Measurements from ENCODE around the gene IFITM10.

Gene IFITM10

DNA sequence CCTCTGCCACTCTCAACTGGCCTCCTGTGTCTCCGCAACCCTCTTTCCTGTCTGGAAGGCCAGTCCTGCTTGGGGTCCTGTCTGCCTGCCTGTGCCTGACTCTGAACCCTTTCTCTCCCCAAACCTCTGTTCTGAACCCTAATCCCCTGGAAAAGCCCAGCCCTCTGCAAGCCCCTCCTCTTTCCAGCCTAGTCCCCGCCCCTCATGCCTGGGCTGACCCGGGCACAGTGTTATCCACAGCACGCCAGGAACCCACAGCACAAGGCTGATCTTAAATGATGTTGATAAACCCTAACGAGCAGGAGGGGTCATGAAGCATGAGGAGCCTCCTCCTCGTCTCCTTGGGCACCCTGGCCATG, at the start of gene IFITM10:
Gene IFITM10 (minus strand): TSS at position 115 of the 359 bp plus-strand sequence. CDS start 153 bp downstream, outside the sequence.
- peak in 3 of 51 donors; percentile 23 to 32 (median 26) for DNase-seq

GRCh38 chr11:1797391-1798125, 47.2 kb upstream of the IFITM10 start:
- no peak for DNase-seq

- no peak for DNase-seq
These were observed 46.1 kb upstream of the IFITM10 start for GRCh38 chr11:1796413-1797011.

DNA sequence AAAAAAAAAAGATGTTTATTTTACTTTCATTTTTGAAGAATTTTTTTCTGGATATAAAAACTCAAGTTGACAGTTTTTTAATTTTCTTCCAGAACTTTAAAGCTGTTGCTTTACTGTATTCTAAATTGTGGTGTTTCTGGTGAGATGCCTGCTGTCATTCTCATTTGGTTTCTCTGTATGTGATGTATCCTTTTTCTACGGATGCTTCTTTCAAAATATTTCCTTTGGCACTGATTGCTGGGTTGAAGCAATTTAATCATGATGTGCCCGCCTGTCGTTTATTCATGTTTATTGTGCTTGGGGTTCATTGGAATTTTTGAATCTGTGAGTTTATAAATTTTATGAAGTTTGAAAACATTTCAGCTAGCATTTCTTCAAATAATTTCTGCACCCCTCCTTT, 42.7 kb upstream of the IFITM10 start:
- DNase-seq: no peak

- DNase-seq: no peak
These were observed 42.1 kb upstream of the IFITM10 start for GRCh38 chr11:1792461-1792860.

GRCh38 chr11:1791912-1792311, 41.5 kb upstream of the IFITM10 start:
- no peak for DNase-seq

DNA sequence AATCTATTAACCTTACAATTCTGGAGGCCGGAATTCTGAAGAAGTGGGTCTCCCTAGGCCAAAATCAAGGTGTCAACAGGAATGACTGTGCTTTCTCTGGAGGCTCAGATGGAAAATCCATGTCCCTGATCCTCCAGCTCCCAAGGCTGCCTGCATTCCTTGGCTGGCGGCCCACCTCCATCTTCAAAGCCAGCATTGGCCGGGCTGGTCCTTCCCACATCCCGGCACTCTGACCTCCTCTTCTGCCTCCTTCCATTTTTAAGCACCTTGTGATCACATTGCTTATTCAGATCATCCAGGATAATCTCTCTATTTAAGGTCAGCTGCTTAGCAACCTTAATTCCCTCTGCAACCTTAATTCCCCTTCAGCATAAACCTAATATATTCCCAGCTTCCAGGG, 36.1 kb upstream of the IFITM10 start:
- no peak for DNase-seq

- no peak for DNase-seq
These were observed 35.5 kb upstream of the IFITM10 start for GRCh38 chr11:1785749-1786413.

GRCh38 chr11:1784761-1785650, 34.6 kb upstream of the IFITM10 start:
- DNase-seq: no peak

DNA sequence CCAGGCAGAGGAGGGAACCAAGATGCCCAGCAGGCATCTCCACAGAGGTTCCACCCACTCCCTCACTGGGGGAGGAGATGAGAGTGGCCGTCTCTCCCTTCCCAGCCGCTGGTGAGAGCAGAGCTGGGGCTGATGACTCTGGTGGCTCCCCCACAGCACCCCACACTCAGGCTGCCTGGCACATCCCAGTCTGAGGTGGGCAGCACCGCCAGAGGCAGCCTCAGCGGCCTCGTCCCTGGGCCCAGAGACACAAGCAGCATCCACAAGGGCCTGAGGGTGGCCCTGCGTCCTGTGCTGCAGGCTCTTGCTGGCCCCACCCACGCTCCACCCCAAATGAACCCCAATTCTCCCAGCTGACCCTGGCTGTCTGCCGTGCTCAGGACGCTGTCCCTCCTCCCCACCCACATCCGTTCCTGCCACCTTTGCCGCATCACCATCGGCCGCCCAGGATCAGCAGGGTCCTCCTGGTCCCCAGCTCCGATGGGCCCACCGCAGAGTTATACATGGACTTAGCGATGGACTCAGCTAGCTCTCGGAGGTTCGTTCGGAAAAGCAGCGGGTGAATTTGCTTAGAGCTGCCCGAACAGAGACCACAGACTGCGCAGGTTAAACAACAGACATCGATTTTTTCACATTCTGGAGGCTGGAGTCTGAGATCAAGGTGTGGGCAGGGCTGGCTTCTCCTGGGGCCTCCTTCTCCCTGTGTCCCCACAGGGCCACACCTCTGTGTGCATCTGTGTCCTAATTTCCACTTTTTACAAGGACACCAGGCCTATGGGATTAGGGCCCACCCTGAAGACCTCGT, 33.5 kb upstream of the IFITM10 start:
- no peak for DNase-seq

GRCh38 chr11:1782831-1783724, 32.7 kb upstream of the IFITM10 start:
- DNase-seq: no peak

DNA sequence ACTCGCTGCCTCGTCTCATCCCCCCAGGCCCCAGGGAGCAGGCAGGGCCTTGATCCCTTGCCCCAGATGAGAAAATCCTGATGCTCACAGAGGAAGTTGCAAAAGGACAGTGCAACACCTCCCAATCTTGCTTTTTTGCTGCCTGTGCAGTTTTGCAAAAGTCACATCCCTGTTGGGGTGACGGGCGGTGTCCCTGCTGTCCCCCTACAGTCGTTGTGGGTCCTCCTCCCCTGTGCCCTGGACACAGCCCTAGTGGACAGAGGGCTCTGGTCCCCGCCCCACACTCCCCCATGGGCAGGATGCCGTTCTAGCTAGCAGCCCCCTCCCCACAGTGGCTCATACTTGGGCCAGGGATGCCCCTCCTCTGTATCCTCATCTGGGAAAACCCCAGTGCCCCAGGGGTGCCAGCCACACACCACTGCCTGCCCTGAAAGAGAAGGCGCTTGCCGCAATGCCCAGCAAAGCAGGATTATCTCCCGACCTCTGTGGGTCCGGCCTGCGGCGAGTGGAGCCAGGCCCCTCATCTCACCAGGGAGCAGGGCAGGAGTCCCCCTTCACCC, 31.7 kb upstream of the IFITM10 start:
- no peak for DNase-seq

GRCh38 chr11:1781593-1781975, 31.2 kb upstream of the IFITM10 start:
- DNase-seq: no peak

- DNase-seq: no peak
These were observed 30.6 kb upstream of the IFITM10 start for GRCh38 chr11:1780700-1781592.

- no peak for DNase-seq
These were observed 29.7 kb upstream of the IFITM10 start for GRCh38 chr11:1779806-1780699.

DNA sequence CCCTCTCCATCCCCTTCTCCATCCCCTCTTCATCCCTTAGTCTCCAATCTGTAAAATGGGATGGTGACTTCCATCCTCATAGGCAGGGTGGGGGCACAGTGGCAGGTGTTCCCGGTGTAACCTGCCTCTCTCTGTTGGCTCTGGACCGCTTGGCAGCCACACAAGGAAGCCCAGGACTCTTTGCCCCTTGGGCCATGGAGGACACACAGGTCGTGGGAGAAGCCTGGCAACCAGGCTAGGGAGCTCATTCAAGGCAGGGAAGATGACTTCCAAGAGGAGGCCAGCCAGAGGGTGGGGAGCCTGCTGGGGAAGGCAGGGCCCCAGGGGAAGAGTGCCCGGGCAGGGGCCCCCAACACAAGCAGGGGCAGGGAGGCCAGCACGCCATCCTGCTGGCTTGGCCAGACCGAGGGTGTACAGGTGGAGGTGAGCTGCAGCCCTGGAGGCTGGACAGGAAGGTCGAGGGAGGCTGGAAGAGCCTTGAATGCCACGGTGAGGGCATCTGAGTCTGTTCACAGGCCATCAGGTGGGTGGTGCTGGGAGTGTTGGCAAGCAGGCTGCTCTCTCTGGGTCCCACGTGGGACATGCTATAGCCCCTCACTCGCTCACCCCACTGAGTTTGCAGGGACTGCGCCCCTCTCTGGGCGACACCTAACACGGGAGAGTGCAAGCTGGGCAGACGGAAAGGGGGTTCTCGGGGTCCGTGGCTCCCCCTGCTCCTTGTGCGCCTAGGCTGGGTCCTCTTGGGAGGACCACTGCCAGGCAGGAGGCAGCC, 28.8 kb upstream of the IFITM10 start:
- DNase-seq: no peak
